H9 (cell line): ENCODE data around the gene MKNK2. TPM values are rescaled to one million over a fixed set of nuclear protein-coding genes. Genes with fewer than 3 reads are reported as not detected.

Experiments used
- DNase-seq: peaks from one replicate; pipeline ENCODE4 v3.0.0-alpha.2; 2017
- H2AFZ ChIP-seq: one replicate; pipeline ENCODE4 v1.6.1; 2013; ENCODE audit warnings: mild to moderate bottlenecking, low read length, control low read depth, moderate library complexity
- H2AK5ac ChIP-seq: 2 replicates; pipeline ENCODE4 v1.6.1; 2013; ENCODE audit warnings: low read length, control low read depth, mixed read lengths; ENCODE audit not compliant: insufficient read length
- H2BK120ac ChIP-seq: one replicate; pipeline ENCODE4 v1.6.1; 2013; ENCODE audit warnings: low read depth, mild to moderate bottlenecking, low read length, control low read depth, inconsistent platforms; ENCODE audit not compliant: poor library complexity, severe bottlenecking
- H2BK12ac ChIP-seq: 2 replicates; pipeline ENCODE4 v1.6.1; 2013; ENCODE audit warnings: low read length, control low read depth, mixed read lengths, low read depth; ENCODE audit not compliant: insufficient read length
- H2BK15ac ChIP-seq: 2 replicates; pipeline ENCODE4 v1.6.1; 2013; ENCODE audit warnings: low read depth, low read length, control low read depth
- H2BK20ac ChIP-seq: one replicate; pipeline ENCODE4 v1.6.1; 2013; ENCODE audit warnings: low read depth, mild to moderate bottlenecking, low read length, control low read depth, inconsistent platforms; ENCODE audit not compliant: poor library complexity, severe bottlenecking
- H2BK5ac ChIP-seq: 2 replicates; pipeline ENCODE4 v1.6.1; 2013; ENCODE audit warnings: low read length, control low read depth, mixed read lengths; ENCODE audit not compliant: insufficient read length
- H3K14ac ChIP-seq: 2 replicates; pipeline ENCODE4 v1.6.1; 2013; ENCODE audit warnings: low read length, control low read depth; ENCODE audit not compliant: insufficient read depth
- H3K18ac ChIP-seq: 2 replicates; pipeline ENCODE4 v1.6.1; 2013; ENCODE audit warnings: low read depth, mild to moderate bottlenecking, mixed read lengths, low read length, control low read depth; ENCODE audit not compliant: insufficient read length
- H3K23ac ChIP-seq: 2 replicates; pipeline ENCODE4 v1.6.1; 2013; ENCODE audit warnings: low read length, control low read depth, mixed read lengths, low read depth; ENCODE audit not compliant: insufficient read length
- H3K23me2 ChIP-seq: 2 replicates; pipeline ENCODE4 v1.6.1; 2013; ENCODE audit warnings: low read depth, mild to moderate bottlenecking, mixed read lengths, low read length, control low read depth; ENCODE audit not compliant: insufficient read length, poor library complexity, severe bottlenecking
- H3K27ac ChIP-seq: 2 replicates; pipeline ENCODE4 v1.5.1; 2013; ENCODE audit warnings: low read length, control low read depth, mixed read lengths, low read depth; ENCODE audit not compliant: insufficient read length
- H3K27me3 ChIP-seq: 2 replicates; pipeline ENCODE4 v1.6.1; 2013; ENCODE audit warnings: low read length, control low read depth, inconsistent platforms; ENCODE audit not compliant: insufficient read depth
- H3K4ac ChIP-seq: 2 replicates; pipeline ENCODE4 v1.6.1; 2013; ENCODE audit warnings: low read depth, mild to moderate bottlenecking, control low read depth, inconsistent platforms, low read length, moderate library complexity
- H3K4me1 ChIP-seq: 2 replicates; pipeline ENCODE4 v1.6.1; 2013; ENCODE audit warnings: low read length, control low read depth, inconsistent platforms; ENCODE audit not compliant: insufficient read depth
- H3K4me2 ChIP-seq: 2 replicates; pipeline ENCODE4 v1.6.1; 2013; ENCODE audit warnings: low read length, control low read depth, mixed read lengths; ENCODE audit not compliant: insufficient read length, insufficient read depth
- H3K56ac ChIP-seq: 2 replicates; pipeline ENCODE4 v1.6.1; 2013; ENCODE audit warnings: low read depth, mild to moderate bottlenecking, mixed read lengths, low read length, control low read depth; ENCODE audit not compliant: insufficient read length
- H3K79me1 ChIP-seq: 2 replicates; pipeline ENCODE4 v1.6.1; 2013; ENCODE audit warnings: low read depth, mild to moderate bottlenecking, moderate library complexity, low read length, control low read depth, inconsistent platforms; ENCODE audit not compliant: insufficient read depth, poor library complexity, severe bottlenecking
- H3K79me2 ChIP-seq: 2 replicates; pipeline ENCODE4 v1.6.1; 2013; ENCODE audit warnings: low read length, control low read depth, inconsistent platforms; ENCODE audit not compliant: insufficient read depth
- H3K9ac ChIP-seq: 2 replicates; pipeline ENCODE4 v1.6.1; 2013; ENCODE audit warnings: low read length, control low read depth, mixed read lengths; ENCODE audit not compliant: insufficient read length; ENCODE audit errors: extremely low read depth
- H3K9me3 ChIP-seq: one replicate; pipeline ENCODE4 v1.6.1; 2013; ENCODE audit warnings: low read depth, low read length, inconsistent platforms; ENCODE audit not compliant: control insufficient read depth
- H3T11ph ChIP-seq: one replicate; pipeline ENCODE4 v1.6.1; 2013; ENCODE audit warnings: mild to moderate bottlenecking, low read length, control low read depth, inconsistent platforms
- H4K20me1 ChIP-seq: one replicate; pipeline ENCODE4 v1.6.1; 2013; ENCODE audit not compliant: control insufficient read depth, insufficient read length, insufficient read depth
- H4K5ac ChIP-seq: 2 replicates; pipeline ENCODE4 v1.6.1; 2013; ENCODE audit warnings: low read depth, mild to moderate bottlenecking, mixed read lengths, low read length, control low read depth; ENCODE audit not compliant: insufficient read length
- H4K8ac ChIP-seq: replicated peaks from 2 replicates; pipeline ENCODE4 v1.6.1; 2013; ENCODE audit warnings: low read length, control low read depth, mixed read lengths, low read depth; ENCODE audit not compliant: insufficient read length
- H4K91ac ChIP-seq: 2 replicates; pipeline ENCODE4 v1.6.1; 2013; ENCODE audit warnings: low read depth, mild to moderate bottlenecking, moderate library complexity, mixed read lengths, low read length, control low read depth; ENCODE audit not compliant: insufficient read length
- H3K27ac Mint-ChIP-seq, 3 experiments: 2 replicates in 2 of 3; 3 replicates in 1 of 3; pipeline ENCODE4 v1.8.0; 2020 to 2021; ENCODE audit warnings: mixed read lengths in 3 of 3, mild to moderate bottlenecking in 1 of 3, moderate library complexity in 1 of 3
- H3K27me3 Mint-ChIP-seq: 2 replicates; pipeline ENCODE4 v1.8.0; 2021; ENCODE audit warnings: low read depth, mild to moderate bottlenecking, moderate library complexity, mixed read lengths
- H3K36me3 Mint-ChIP-seq, 3 experiments: 2 replicates in 2 of 3; 3 replicates in 1 of 3; pipeline ENCODE4 v1.8.0; 2020 to 2021; ENCODE audit warnings: low read depth in 3 of 3, mixed read lengths in 3 of 3; ENCODE audit not compliant: insufficient read depth in 1 of 3
- H3K4me1 Mint-ChIP-seq, 2 experiments: 2 replicates each; pipeline ENCODE4 v1.8.0; 2020; ENCODE audit warnings: mixed read lengths in 2 of 2
- H3K4me3 Mint-ChIP-seq, 2 experiments: 2 replicates in 1 of 2; 3 replicates in 1 of 2; pipeline ENCODE4 v1.8.0; 2020 to 2021; ENCODE audit warnings: mild to moderate bottlenecking in 2 of 2, mixed read lengths in 2 of 2, moderate library complexity in 1 of 2
- H3K9me3 Mint-ChIP-seq, 2 experiments: 2 replicates in 1 of 2; 3 replicates in 1 of 2; pipeline ENCODE4 v1.8.0; 2020; ENCODE audit warnings: mild to moderate bottlenecking in 2 of 2, mixed read lengths in 2 of 2, moderate library complexity in 1 of 2
- CTCF ChIP-seq: fragments of 200-600 bp; sonication (generic); conservative IDR thresholded peaks from 3 replicates; pipeline ENCODE4 v1.8.0; 2021; ENCODE audit warnings: antibody characterized with exemption, mild to moderate bottlenecking
- WGBS: extraction: QIAGEN DNeasy Blood & Tissue Kit; methylation state at CpG from one replicate; pipeline ENCODE4 v1.1.7; 2013; ENCODE audit warnings: missing lambda C conversion rate, low lambda C conversion rate, mixed read lengths; ENCODE audit not compliant: insufficient read length; ENCODE audit errors: extremely low coverage; 5-methylcytosine and 5-hydroxymethylcytosine counted together
- total RNA-seq: library from RNA; stranded (reverse); gene quantifications from 2 replicates; pipeline ENCODE4 v1.2.1, GENCODE V29; 2021

Gene MKNK2
- total RNA-seq, 1 experiment from 2014 or later, result 153 TPM

GRCh38 chr19:2039959-2040646 lies 10.9 kb downstream of the MKNK2 start:
- Histone ChIP-seq H2BK20ac (no peak overlapping the region), H2BK12ac (no peak overlapping the region), H3K9ac (no peak overlapping the region), H4K8ac (no peak overlapping the region), H3K18ac (no peak overlapping the region), H4K91ac (peak overlapping the region; percentile 52), H3K4ac (no peak overlapping the region), H3K9me3 (no peaks in the 10 kb centered on the region), H4K20me1 (peaks cover 4% of the 10 kb centered on the region), H3K27me3 (no peaks in the 10 kb centered on the region), H2BK120ac (no peak overlapping the region), H3K4me1 (no peaks in the 10 kb centered on the region; the same call in 1 of the 2 replicates), H3K79me1 (peaks cover 4% of the 10 kb centered on the region), H2BK15ac (no peak overlapping the region), H3K23me2 (no peaks in the 10 kb centered on the region), H3K4me2 (no peak overlapping the region), H3K14ac (no peak overlapping the region), H3K23ac (no peak overlapping the region), H2BK5ac (no peak overlapping the region), H3K79me2 (no peaks in the 10 kb centered on the region), H3K56ac (no peak overlapping the region), H2AK5ac (no peak overlapping the region), H3T11ph (no peak overlapping the region), H2AFZ (no peak overlapping the region), H3K27ac (no peak overlapping the region), H4K5ac (no peak overlapping the region)
- TF ChIP-seq CTCF, result no peak
- no CpG with 5 or more reads among the region's 20 CpGs for WGBS
- Mint-ChIP-seq H3K9me3 (peaks cover 6 to 10% of the 10 kb centered on the region in 2 experiments; a peak in 4 of 5 replicates), H3K4me1 (peaks cover 8 to 22% of the 10 kb centered on the region in 2 experiments), H3K36me3 (peaks cover 7 to 31% (median 23%) of the 10 kb centered on the region in 3 experiments), H3K27ac (no peak overlapping the region), H3K4me3 (no peak overlapping the region), H3K27me3 (no peaks in the 10 kb centered on the region; the same call in 1 of the 2 replicates)
- no peak for DNase-seq
